Parathyroid adenoma (tissue), 2 donors: ENCODE measurements around the gene SEPTIN5.

ENCODE experiments used
- H2AFZ ChIP-seq: fragments of 300-600 bp; sonication (generic); one replicate; pipeline ENCODE4 v1.7.0; 2017; ENCODE audit warnings: antibody characterized with exemption, mild to moderate bottlenecking
- H3K27ac ChIP-seq: fragments of 300-600 bp; sonication (generic); one replicate; pipeline ENCODE4 v1.7.0; 2017
- H3K27me3 ChIP-seq: fragments of 300-600 bp; sonication (generic); one replicate; pipeline ENCODE4 v1.7.0; 2017; ENCODE audit warnings: low read length; ENCODE audit not compliant: control insufficient read depth, insufficient read depth
- H3K36me3 ChIP-seq: fragments of 300-600 bp; sonication (generic); one replicate; pipeline ENCODE4 v1.7.0; 2017; ENCODE audit warnings: low read length; ENCODE audit not compliant: control insufficient read depth, insufficient read depth
- H3K4me1 ChIP-seq: fragments of 300-600 bp; sonication (generic); one replicate; pipeline ENCODE4 v1.7.0; 2017; ENCODE audit warnings: control low read depth
- H3K4me2 ChIP-seq: fragments of 300-600 bp; sonication (generic); one replicate; pipeline ENCODE4 v1.7.0; 2017; ENCODE audit warnings: low read length
- H3K4me3 ChIP-seq: fragments of 300-600 bp; sonication (generic); one replicate; pipeline ENCODE4 v1.7.0; 2017; ENCODE audit warnings: low read depth, low read length
- H3K79me2 ChIP-seq: fragments of 300-600 bp; sonication (generic); one replicate; pipeline ENCODE4 v1.7.0; 2017; ENCODE audit warnings: control low read depth
- H3K9ac ChIP-seq: fragments of 300-600 bp; sonication (generic); one replicate; pipeline ENCODE4 v1.7.0; 2017; ENCODE audit warnings: mild to moderate bottlenecking
- H3K9me3 ChIP-seq: fragments of 300-600 bp; sonication (generic); one replicate; pipeline ENCODE4 v1.7.0; 2017; ENCODE audit warnings: low read length; ENCODE audit not compliant: control insufficient read depth
- CTCF ChIP-seq: fragments of 300-600 bp; sonication (generic); IDR thresholded peaks from one replicate; pipeline ENCODE4 v1.7.0; 2017; ENCODE audit warnings: antibody characterized with exemption, mild to moderate bottlenecking
- donor health status: primary hyperparathyroidism.

The SEPTIN5 gene

GRCh38 chr22:19732403-19733113, 18.3 kb downstream of the SEPTIN5 start:
- H3K27ac ChIP-seq = no peak overlapping the region
- H3K4me3 ChIP-seq = no peak overlapping the region
- TF ChIP-seq CTCF = no peak
- no peaks in the 10 kb centered on the region for H3K4me1 ChIP-seq
- no peak overlapping the region for H3K4me2 ChIP-seq
- H3K9me3 ChIP-seq = no peaks in the 10 kb centered on the region
- H3K79me2 ChIP-seq = no peaks in the 10 kb centered on the region
- H3K27me3 ChIP-seq = no peaks in the 10 kb centered on the region
- no peak overlapping the region for H3K9ac ChIP-seq
- H3K36me3 ChIP-seq = no peaks in the 10 kb centered on the region
- no peak overlapping the region for H2AFZ ChIP-seq

DNA sequence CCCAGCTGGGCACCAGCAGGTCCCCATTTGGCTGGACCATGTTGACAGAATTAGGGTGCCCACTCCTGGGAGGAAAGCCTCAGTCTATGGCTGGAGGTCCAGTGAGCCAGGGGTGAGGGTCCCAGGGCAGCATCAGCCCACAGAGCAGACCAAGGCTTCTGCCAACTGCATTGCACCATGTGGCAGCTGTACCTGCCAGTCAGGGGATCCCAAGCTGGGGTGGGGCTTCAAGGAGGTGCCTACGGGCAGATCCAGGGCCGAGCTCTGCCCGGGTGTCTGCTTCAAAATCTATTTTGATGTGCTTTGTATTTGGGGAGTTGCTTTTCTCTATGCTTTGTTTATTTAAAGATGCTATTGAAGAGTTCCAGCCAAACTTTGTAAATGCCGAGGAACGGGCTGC, 19.5 kb downstream of the SEPTIN5 start:
- no peaks in the 10 kb centered on the region for H3K27me3 ChIP-seq
- no peak overlapping the region for H3K4me2 ChIP-seq
- TF ChIP-seq CTCF = no peak

GRCh38 chr22:19734163-19734562, 19.9 kb downstream of the SEPTIN5 start:
- TF ChIP-seq CTCF = no peak
- H3K9me3 ChIP-seq = no peaks in the 10 kb centered on the region
- H2AFZ ChIP-seq = no peak overlapping the region

More for the DNA sequence above, 19.5 kb downstream of the SEPTIN5 start:
- H3K27ac ChIP-seq = no peak overlapping the region
- H3K4me1 ChIP-seq = no peaks in the 10 kb centered on the region
- no peak overlapping the region for H3K4me3 ChIP-seq
- no peak overlapping the region for H3K9ac ChIP-seq
- no peak overlapping the region for H2AFZ ChIP-seq
- H3K36me3 ChIP-seq = no peaks in the 10 kb centered on the region
- no peaks in the 10 kb centered on the region for H3K79me2 ChIP-seq
- H3K9me3 ChIP-seq = no peaks in the 10 kb centered on the region

DNA sequence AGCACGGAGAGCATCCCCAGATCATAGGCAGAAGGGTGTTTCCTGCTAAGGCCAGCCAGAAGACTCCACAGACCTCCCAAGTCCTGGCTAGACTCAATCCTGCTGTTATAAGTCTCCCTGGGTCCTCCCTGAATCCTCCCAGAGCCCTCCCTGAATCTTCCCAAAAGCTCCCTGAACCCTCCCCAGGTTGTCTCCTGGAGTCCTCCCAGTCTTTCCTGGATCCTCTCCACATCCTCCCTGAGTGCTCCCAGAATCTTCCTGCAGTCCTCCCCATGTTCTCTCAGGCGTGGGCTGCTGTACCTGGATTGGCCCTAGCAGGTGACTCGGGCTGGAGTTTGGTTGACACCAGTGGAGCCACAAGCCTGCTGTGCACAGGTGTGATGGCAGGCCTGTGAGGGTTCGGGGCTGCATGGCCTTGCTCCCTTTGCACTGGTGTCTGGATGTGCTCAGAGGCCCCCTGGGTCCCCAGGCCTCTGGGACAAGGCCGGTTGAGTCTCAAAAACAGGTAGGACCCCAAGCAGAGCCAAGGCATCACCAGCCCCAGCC, 20.6 kb downstream of the SEPTIN5 start:
- no peak overlapping the region for H3K9ac ChIP-seq
- no peaks in the 10 kb centered on the region for H3K27me3 ChIP-seq
- H3K4me2 ChIP-seq = no peak overlapping the region
- no peak overlapping the region for H3K27ac ChIP-seq
- no peaks in the 10 kb centered on the region for H3K79me2 ChIP-seq
- no peak for TF ChIP-seq CTCF
- H3K4me1 ChIP-seq = no peaks in the 10 kb centered on the region
- no peaks in the 10 kb centered on the region for H3K9me3 ChIP-seq
- H2AFZ ChIP-seq = no peak overlapping the region
- H3K4me3 ChIP-seq = no peak overlapping the region
- H3K36me3 ChIP-seq = no peaks in the 10 kb centered on the region

More at GRCh38 chr22:19734163-19734562, 19.9 kb downstream of the SEPTIN5 start:
- Histone ChIP-seq H3K36me3 (no peaks in the 10 kb centered on the region), H3K27ac (no peak overlapping the region), H3K4me2 (no peak overlapping the region), H3K4me3 (no peak overlapping the region), H3K4me1 (no peaks in the 10 kb centered on the region), H3K79me2 (no peaks in the 10 kb centered on the region), H3K27me3 (no peaks in the 10 kb centered on the region), H3K9ac (no peak overlapping the region)
